Ishikawa (cell line): Measurements from ENCODE around the gene LY86.

ENCODE experiments used
- CEBPB ChIP-seq: IDR thresholded peaks from 2 replicates; pipeline ENCODE4 v1.6.1; 2012
- CREB1 ChIP-seq: IDR thresholded peaks from 2 replicates; pipeline ENCODE4 v1.6.1; 2012; ENCODE audit warnings: low read depth
- EGR1 ChIP-seq: IDR thresholded peaks from 2 replicates; pipeline ENCODE4 v1.6.1; 2012
- EP300 ChIP-seq: IDR thresholded peaks from 2 replicates; pipeline ENCODE4 v1.6.1; 2012; ENCODE audit warnings: borderline replicate concordance
- FOXM1 ChIP-seq: IDR thresholded peaks from 2 replicates; pipeline ENCODE4 v1.6.1; 2012; ENCODE audit warnings: low read depth, borderline replicate concordance
- NFIC ChIP-seq: IDR thresholded peaks from 2 replicates; pipeline ENCODE4 v1.6.1; 2012
- RAD21 ChIP-seq: IDR thresholded peaks from 2 replicates; pipeline ENCODE4 v1.6.1; 2012; ENCODE audit warnings: low read depth
- TAF1 ChIP-seq: IDR thresholded peaks from 2 replicates; pipeline ENCODE4 v1.6.1; 2012; ENCODE audit warnings: low read depth, mild to moderate bottlenecking
- TCF12 ChIP-seq: IDR thresholded peaks from 2 replicates; pipeline ENCODE4 v1.6.1; 2012; ENCODE audit warnings: low read depth
- TEAD4 ChIP-seq: IDR thresholded peaks from 2 replicates; pipeline ENCODE4 v1.6.1; 2012
- YY1 ChIP-seq: IDR thresholded peaks from 2 replicates; pipeline ENCODE4 v1.6.1; 2012; ENCODE audit warnings: low read depth
- ZBTB7A ChIP-seq: IDR thresholded peaks from 2 replicates; pipeline ENCODE4 v1.6.1; 2012; ENCODE audit warnings: low read depth
- TF ChIP-seq, protein P1 (sequence below): IDR thresholded peaks from 2 replicates; pipeline ENCODE4 v1.6.1; 2012
- TF ChIP-seq, protein P2 (sequence below): IDR thresholded peaks from 2 replicates; pipeline ENCODE4 v1.6.1; 2012; ENCODE audit warnings: low read depth, mild to moderate bottlenecking
- TF ChIP-seq, protein P3 (sequence below): IDR thresholded peaks from 2 replicates; pipeline ENCODE4 v1.6.1; 2012

LY86 gene

DNA sequence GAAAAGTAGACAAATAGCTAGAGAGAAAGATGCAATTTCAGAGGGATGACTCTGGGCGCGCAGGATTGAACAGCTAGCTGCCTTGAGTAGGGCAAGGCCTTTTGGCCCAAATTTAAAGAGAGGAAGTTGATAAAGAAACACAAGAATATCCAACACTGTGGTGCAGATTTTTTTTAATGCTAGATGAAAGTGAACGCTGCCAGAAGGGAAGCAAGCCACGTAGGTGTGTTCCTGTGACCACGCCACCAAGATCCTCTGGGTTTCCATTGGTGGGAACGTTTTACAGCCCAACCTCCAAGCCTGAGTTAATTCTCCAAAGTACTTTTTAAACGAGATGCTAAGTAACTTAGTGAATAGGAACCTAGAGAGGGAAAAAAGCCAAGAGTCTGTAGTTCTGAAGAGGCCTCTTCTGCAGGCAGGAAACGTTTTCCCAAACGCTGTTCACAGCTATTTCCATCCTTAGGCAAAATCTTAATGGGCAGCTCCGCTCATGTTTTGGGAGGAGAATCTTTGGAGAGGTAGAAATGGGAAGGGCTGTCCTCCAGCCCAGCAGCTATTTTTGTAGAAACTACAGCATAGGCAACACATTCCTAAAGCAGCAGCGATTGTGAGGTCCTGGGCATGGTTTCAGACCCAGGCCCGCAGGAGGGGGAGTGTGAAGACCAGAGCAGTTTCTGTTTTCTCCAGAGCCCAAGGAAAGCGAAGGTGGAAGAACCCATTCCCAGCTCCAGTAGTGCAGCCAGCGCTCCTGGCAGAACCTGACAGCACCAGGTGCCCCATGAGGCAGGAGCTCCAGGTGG lies 8.2 kb downstream of the LY86 start:
- TF ChIP-seq TAF1 = no peak
- no peak for TF ChIP-seq ZBTB7A
- TF ChIP-seq, protein P1, sequence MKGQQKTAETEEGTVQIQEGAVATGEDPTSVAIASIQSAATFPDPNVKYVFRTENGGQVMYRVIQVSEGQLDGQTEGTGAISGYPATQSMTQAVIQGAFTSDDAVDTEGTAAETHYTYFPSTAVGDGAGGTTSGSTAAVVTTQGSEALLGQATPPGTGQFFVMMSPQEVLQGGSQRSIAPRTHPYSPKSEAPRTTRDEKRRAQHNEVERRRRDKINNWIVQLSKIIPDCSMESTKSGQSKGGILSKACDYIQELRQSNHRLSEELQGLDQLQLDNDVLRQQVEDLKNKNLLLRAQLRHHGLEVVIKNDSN = no peak
- TF ChIP-seq RAD21 = no peak
- TF ChIP-seq EGR1 = no peak
- no peak for TF ChIP-seq YY1
- no peak for TF ChIP-seq NFIC
- no peak for TF ChIP-seq CEBPB
- TF ChIP-seq EP300 = no peak
- TF ChIP-seq, protein P2, sequence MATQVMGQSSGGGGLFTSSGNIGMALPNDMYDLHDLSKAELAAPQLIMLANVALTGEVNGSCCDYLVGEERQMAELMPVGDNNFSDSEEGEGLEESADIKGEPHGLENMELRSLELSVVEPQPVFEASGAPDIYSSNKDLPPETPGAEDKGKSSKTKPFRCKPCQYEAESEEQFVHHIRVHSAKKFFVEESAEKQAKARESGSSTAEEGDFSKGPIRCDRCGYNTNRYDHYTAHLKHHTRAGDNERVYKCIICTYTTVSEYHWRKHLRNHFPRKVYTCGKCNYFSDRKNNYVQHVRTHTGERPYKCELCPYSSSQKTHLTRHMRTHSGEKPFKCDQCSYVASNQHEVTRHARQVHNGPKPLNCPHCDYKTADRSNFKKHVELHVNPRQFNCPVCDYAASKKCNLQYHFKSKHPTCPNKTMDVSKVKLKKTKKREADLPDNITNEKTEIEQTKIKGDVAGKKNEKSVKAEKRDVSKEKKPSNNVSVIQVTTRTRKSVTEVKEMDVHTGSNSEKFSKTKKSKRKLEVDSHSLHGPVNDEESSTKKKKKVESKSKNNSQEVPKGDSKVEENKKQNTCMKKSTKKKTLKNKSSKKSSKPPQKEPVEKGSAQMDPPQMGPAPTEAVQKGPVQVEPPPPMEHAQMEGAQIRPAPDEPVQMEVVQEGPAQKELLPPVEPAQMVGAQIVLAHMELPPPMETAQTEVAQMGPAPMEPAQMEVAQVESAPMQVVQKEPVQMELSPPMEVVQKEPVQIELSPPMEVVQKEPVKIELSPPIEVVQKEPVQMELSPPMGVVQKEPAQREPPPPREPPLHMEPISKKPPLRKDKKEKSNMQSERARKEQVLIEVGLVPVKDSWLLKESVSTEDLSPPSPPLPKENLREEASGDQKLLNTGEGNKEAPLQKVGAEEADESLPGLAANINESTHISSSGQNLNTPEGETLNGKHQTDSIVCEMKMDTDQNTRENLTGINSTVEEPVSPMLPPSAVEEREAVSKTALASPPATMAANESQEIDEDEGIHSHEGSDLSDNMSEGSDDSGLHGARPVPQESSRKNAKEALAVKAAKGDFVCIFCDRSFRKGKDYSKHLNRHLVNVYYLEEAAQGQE = no peak
- TF ChIP-seq, protein P3, sequence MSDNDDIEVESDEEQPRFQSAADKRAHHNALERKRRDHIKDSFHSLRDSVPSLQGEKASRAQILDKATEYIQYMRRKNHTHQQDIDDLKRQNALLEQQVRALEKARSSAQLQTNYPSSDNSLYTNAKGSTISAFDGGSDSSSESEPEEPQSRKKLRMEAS = no peak
- TF ChIP-seq CREB1 = no peak

DNA sequence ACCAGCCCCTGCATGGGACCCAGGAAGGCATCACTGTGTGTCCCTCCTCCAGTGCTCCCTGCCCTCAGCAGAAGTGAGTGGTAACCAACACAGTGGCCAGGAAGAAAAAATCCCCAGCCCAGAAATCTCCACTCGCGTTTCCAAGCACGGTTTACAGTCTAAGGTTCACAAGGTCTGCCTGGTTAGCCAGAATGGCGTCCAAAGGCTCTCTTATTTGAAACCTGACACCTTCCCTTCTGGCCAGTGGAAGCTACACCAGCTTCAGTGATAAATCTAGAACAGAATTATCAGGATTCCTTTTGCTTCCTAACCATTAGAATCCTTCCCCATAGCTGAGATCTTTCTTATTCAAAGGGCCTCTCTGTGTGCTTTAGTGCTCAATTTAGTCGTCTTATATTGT lies 9.2 kb downstream of the LY86 start:
- no peak for TF ChIP-seq TEAD4
- TF ChIP-seq CREB1 = no peak
- no peak for TF ChIP-seq NFIC
- no peak for TF ChIP-seq CEBPB
- TF ChIP-seq, protein P3 = no peak
- TF ChIP-seq, protein P1 = no peak
- no peak for TF ChIP-seq YY1
- TF ChIP-seq RAD21 = no peak
- TF ChIP-seq TAF1 = no peak
- TF ChIP-seq ZBTB7A = no peak
- TF ChIP-seq, protein P2 = no peak
- TF ChIP-seq TCF12 = no peak
- TF ChIP-seq FOXM1 = no peak
- TF ChIP-seq EGR1 = no peak
- no peak for TF ChIP-seq EP300

DNA sequence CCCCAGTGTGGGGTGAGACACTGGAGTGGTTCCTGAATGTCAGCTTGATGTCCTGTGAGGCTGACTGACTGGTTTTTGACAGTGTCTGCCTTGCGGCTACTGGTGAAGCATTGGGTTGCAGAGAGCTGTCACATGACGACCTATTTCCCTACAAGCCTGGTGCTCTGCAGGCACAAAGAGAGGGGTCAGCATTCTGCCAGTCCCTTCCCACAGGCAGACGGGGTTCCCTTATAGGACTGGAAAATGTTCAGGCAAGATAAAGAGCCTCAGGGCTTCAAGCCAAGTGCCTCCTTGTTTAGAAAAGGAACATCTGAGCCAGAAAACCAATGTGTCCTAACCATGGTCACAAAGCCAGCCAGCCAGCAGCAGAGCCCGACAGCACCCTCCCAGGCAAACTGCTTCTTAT lies 11.0 kb downstream of the LY86 start:
- no peak for TF ChIP-seq TAF1
- no peak for TF ChIP-seq TEAD4
- TF ChIP-seq, protein P3 = no peak
- TF ChIP-seq, protein P1 = no peak
- TF ChIP-seq FOXM1 = no peak
- TF ChIP-seq EP300 = no peak
- TF ChIP-seq NFIC = no peak
- no peak for TF ChIP-seq RAD21
- no peak for TF ChIP-seq CREB1
- no peak for TF ChIP-seq TCF12
- TF ChIP-seq ZBTB7A = no peak
- TF ChIP-seq CEBPB = no peak
- no peak for TF ChIP-seq EGR1
- TF ChIP-seq, protein P2 = no peak
